ENCODE data around the gene ABR.

DNA sequence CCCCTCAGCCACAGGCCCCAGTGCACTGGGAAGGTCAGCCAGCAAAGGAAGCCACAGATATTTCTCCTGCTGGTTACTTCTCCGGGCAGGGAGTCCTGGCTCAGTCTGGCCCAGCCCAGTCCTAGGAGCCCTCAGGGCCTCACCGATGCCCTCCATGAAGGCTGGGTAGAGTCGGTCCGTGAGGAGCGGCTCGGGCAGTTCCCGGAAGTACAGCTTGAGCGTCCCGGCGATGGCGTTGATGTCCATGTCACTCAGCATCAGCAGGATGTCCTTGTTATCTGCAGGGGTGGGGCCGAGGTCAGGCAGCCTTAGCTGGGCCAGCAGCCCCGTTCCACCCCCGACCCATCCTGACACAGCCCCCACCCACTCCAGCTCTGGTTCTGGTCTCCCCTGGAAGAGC lies 169.2 kb downstream of the ABR start:
- no peak for TF ChIP-seq EZH2 (IDR thresholded peaks at IDR 0.05; ENCODE audit: borderline replicate concordance, low read depth, low read length, severe bottlenecking)
- TF ChIP-seq, protein P1, sequence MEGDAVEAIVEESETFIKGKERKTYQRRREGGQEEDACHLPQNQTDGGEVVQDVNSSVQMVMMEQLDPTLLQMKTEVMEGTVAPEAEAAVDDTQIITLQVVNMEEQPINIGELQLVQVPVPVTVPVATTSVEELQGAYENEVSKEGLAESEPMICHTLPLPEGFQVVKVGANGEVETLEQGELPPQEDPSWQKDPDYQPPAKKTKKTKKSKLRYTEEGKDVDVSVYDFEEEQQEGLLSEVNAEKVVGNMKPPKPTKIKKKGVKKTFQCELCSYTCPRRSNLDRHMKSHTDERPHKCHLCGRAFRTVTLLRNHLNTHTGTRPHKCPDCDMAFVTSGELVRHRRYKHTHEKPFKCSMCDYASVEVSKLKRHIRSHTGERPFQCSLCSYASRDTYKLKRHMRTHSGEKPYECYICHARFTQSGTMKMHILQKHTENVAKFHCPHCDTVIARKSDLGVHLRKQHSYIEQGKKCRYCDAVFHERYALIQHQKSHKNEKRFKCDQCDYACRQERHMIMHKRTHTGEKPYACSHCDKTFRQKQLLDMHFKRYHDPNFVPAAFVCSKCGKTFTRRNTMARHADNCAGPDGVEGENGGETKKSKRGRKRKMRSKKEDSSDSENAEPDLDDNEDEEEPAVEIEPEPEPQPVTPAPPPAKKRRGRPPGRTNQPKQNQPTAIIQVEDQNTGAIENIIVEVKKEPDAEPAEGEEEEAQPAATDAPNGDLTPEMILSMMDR (IDR thresholded peaks at IDR 0.05; ENCODE audit: borderline replicate concordance, extremely low read depth, low read length, poor library complexity, severe bottlenecking): no peak

Data from DND-41 (cell line).